ENCODE data around the gene NACA.

The NACA gene

DNA sequence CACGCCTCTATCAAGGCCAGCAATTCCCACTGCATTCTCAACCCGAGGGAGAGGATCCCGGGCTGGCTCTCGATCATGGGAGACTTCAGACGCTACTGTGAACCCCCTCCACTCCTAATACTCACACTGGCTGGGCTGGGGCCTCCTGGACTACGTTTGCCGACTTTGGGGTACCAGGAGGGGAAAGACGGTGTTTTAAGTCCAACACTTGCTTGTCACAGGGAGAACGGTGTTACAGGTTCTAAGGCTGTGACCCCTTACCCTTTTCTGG, 463 bp downstream of the NACA start:
- Histone ChIP-seq H3K9me3 (ENCODE audit: control insufficient read depth, low read length) (no peaks in the 10 kb centered on the region), H3K4me3 (ENCODE audit: insufficient read depth, low read depth, low read length) (peak overlapping the region; percentile 97), H3K4me1 (ENCODE audit: control insufficient read depth, insufficient read depth, low read length) (peaks cover 24% of the 10 kb centered on the region), H3K27me3 (ENCODE audit: control insufficient read depth, insufficient read depth, low read length, poor library complexity, severe bottlenecking) (no peaks in the 10 kb centered on the region), H3K36me3 (ENCODE audit: control insufficient read depth, insufficient read depth, low read length) (peaks cover 19% of the 10 kb centered on the region), H3K27ac (ENCODE audit: insufficient read depth, low read depth, low read length, poor library complexity, severe bottlenecking) (peak overlapping the region; percentile 96)
- WGBS, 2 experiments = 1% methylated on average over 8 to 9 of the region's 9 CpGs

GRCh38 chr12:56723889-56724700, 1.0 kb downstream of the NACA start:
- WGBS, 2 experiments = 3% methylated on average over 14 of the region's 14 CpGs
- peak overlapping the region; percentile 97 for H3K4me3 ChIP-seq (ENCODE audit: insufficient read depth, low read depth, low read length)
- no peaks in the 10 kb centered on the region for H3K27me3 ChIP-seq (ENCODE audit: control insufficient read depth, insufficient read depth, low read length, poor library complexity, severe bottlenecking)
- H3K9me3 ChIP-seq (ENCODE audit: control insufficient read depth, low read length) = no peaks in the 10 kb centered on the region
- no peak overlapping the region for H3K27ac ChIP-seq (ENCODE audit: insufficient read depth, low read depth, low read length, poor library complexity, severe bottlenecking)
- peaks cover 18% of the 10 kb centered on the region for H3K36me3 ChIP-seq (ENCODE audit: control insufficient read depth, insufficient read depth, low read length)
- peaks cover 27% of the 10 kb centered on the region for H3K4me1 ChIP-seq (ENCODE audit: control insufficient read depth, insufficient read depth, low read length)

GRCh38 chr12:56723352-56723751, 1.7 kb downstream of the NACA start:
- peaks cover 13% of the 10 kb centered on the region for H3K36me3 ChIP-seq (ENCODE audit: control insufficient read depth, insufficient read depth, low read length)
- no peak overlapping the region for H3K27ac ChIP-seq (ENCODE audit: insufficient read depth, low read depth, low read length, poor library complexity, severe bottlenecking)
- H3K27me3 ChIP-seq (ENCODE audit: control insufficient read depth, insufficient read depth, low read length, poor library complexity, severe bottlenecking) = no peaks in the 10 kb centered on the region
- 71 to 79% methylated on average over 3 of the region's 3 CpGs for WGBS, 2 experiments
- peaks cover 34% of the 10 kb centered on the region for H3K4me1 ChIP-seq (ENCODE audit: control insufficient read depth, insufficient read depth, low read length)
- H3K4me3 ChIP-seq (ENCODE audit: insufficient read depth, low read depth, low read length) = peak overlapping the region; percentile 97
- H3K9me3 ChIP-seq (ENCODE audit: control insufficient read depth, low read length) = no peaks in the 10 kb centered on the region

DNA sequence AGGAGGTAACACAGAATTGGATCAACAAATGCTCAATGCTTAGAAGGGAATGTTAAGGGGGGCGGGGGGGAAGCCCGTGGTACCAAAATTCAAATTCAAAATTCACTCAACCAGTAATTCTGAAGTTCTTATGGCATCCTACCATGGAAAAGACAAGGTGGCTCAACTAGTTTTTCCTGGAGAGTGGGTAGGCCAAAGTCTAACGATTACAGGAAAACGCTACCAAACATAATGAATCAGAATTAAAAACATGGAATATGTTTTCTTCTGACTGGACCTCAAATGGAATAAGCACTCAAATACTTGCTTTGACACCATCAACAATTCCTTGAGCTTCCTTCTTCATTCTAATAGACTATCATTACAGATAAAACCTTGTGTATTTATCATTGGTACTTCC, 2.3 kb downstream of the NACA start:
- Histone ChIP-seq H3K36me3 (ENCODE audit: control insufficient read depth, insufficient read depth, low read length) (peaks cover 13% of the 10 kb centered on the region), H3K9me3 (ENCODE audit: control insufficient read depth, low read length) (no peaks in the 10 kb centered on the region), H3K27ac (ENCODE audit: insufficient read depth, low read depth, low read length, poor library complexity, severe bottlenecking) (no peak overlapping the region), H3K4me1 (ENCODE audit: control insufficient read depth, insufficient read depth, low read length) (peaks cover 37% of the 10 kb centered on the region), H3K4me3 (ENCODE audit: insufficient read depth, low read depth, low read length) (peak overlapping the region; percentile 97), H3K27me3 (ENCODE audit: control insufficient read depth, insufficient read depth, low read length, poor library complexity, severe bottlenecking) (no peaks in the 10 kb centered on the region)
- WGBS, 2 experiments = 60 to 81% methylated on average over 1 to 4 of the region's 4 CpGs

DNA sequence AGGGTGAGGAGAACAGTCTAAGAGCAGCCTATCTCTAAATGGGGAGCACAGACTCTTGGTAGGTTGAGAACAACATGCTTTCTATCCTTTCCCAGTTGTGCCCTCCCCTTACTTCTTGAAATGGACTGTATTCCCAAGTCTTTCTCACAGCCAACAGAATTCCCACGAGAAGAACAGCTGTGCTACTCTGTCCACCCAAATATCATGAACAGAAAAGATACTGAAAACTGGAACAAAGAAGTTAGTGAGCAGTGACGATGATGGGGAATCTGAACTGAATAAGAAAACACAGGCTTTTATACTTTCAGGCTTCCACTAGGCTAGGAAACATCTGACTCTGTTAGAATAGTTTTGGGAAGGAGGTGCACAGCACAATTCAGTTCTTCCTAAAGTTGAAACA, 3.4 kb downstream of the NACA start:
- no peak overlapping the region for H3K4me3 ChIP-seq (ENCODE audit: insufficient read depth, low read depth, low read length)
- H3K27ac ChIP-seq (ENCODE audit: insufficient read depth, low read depth, low read length, poor library complexity, severe bottlenecking) = no peak overlapping the region
- H3K27me3 ChIP-seq (ENCODE audit: control insufficient read depth, insufficient read depth, low read length, poor library complexity, severe bottlenecking) = no peaks in the 10 kb centered on the region
- peaks cover 41% of the 10 kb centered on the region for H3K4me1 ChIP-seq (ENCODE audit: control insufficient read depth, insufficient read depth, low read length)
- WGBS, 2 experiments = 83 to 90% methylated on average over 2 of the region's 2 CpGs
- peaks cover 7% of the 10 kb centered on the region for H3K36me3 ChIP-seq (ENCODE audit: control insufficient read depth, insufficient read depth, low read length)
- no peaks in the 10 kb centered on the region for H3K9me3 ChIP-seq (ENCODE audit: control insufficient read depth, low read length)

- Histone ChIP-seq H3K4me3 (ENCODE audit: insufficient read depth, low read depth, low read length) (no peak overlapping the region), H3K27me3 (ENCODE audit: control insufficient read depth, insufficient read depth, low read length, poor library complexity, severe bottlenecking) (no peaks in the 10 kb centered on the region), H3K9me3 (ENCODE audit: control insufficient read depth, low read length) (no peaks in the 10 kb centered on the region), H3K27ac (ENCODE audit: insufficient read depth, low read depth, low read length, poor library complexity, severe bottlenecking) (no peak overlapping the region), H3K36me3 (ENCODE audit: control insufficient read depth, insufficient read depth, low read length) (peaks cover 7% of the 10 kb centered on the region), H3K4me1 (ENCODE audit: control insufficient read depth, insufficient read depth, low read length) (peaks cover 43% of the 10 kb centered on the region)
- 84% methylated on average over 2 of the region's 2 CpGs for WGBS, 2 experiments
These were observed 3.9 kb downstream of the NACA start for GRCh38 chr12:56721216-56721615.

- H3K27me3 ChIP-seq (ENCODE audit: control insufficient read depth, insufficient read depth, low read length, poor library complexity, severe bottlenecking) = no peaks in the 10 kb centered on the region
- H3K9me3 ChIP-seq (ENCODE audit: control insufficient read depth, low read length) = no peaks in the 10 kb centered on the region
- peaks cover 7% of the 10 kb centered on the region for H3K36me3 ChIP-seq (ENCODE audit: control insufficient read depth, insufficient read depth, low read length)
- no peak overlapping the region for H3K4me3 ChIP-seq (ENCODE audit: insufficient read depth, low read depth, low read length)
- H3K27ac ChIP-seq (ENCODE audit: insufficient read depth, low read depth, low read length, poor library complexity, severe bottlenecking) = no peak overlapping the region
- 94 to 97% methylated on average over 1 of the region's 1 CpG for WGBS, 2 experiments
- peaks cover 43% of the 10 kb centered on the region for H3K4me1 ChIP-seq (ENCODE audit: control insufficient read depth, insufficient read depth, low read length)
These were observed 4.4 kb downstream of the NACA start for GRCh38 chr12:56720731-56721151.

DNA sequence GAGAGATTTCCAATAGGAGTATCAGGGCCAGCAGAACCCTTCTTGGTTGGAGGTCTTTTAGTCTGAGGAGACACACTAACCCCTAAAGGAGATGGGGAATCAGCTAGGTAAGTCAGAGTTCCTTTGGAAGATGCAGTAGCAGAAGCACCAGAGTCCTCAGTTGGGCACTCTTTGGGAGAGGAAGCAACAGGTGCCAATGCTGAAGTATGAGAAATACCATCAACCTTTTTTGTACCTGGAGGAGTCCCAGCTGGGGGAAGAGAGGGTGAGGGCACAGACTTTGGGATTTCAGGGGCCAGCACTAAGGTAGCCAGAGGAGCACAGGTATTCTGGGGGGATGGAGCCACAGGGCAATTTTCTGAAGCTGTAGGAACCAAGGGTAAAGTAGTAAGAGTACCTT, 6.0 kb downstream of the NACA start:
- no peak overlapping the region for H3K4me3 ChIP-seq (ENCODE audit: insufficient read depth, low read depth, low read length)
- peaks cover 43% of the 10 kb centered on the region for H3K4me1 ChIP-seq (ENCODE audit: control insufficient read depth, insufficient read depth, low read length)
- no peaks in the 10 kb centered on the region for H3K27me3 ChIP-seq (ENCODE audit: control insufficient read depth, insufficient read depth, low read length, poor library complexity, severe bottlenecking)
- H3K36me3 ChIP-seq (ENCODE audit: control insufficient read depth, insufficient read depth, low read length) = peaks cover 16% of the 10 kb centered on the region
- H3K9me3 ChIP-seq (ENCODE audit: control insufficient read depth, low read length) = no peaks in the 10 kb centered on the region
- H3K27ac ChIP-seq (ENCODE audit: insufficient read depth, low read depth, low read length, poor library complexity, severe bottlenecking) = no peak overlapping the region

- 92% methylated on average over 4 of the region's 4 CpGs for WGBS, 2 experiments
- peaks cover 43% of the 10 kb centered on the region for H3K4me1 ChIP-seq (ENCODE audit: control insufficient read depth, insufficient read depth, low read length)
- no peak overlapping the region for H3K4me3 ChIP-seq (ENCODE audit: insufficient read depth, low read depth, low read length)
- H3K27ac ChIP-seq (ENCODE audit: insufficient read depth, low read depth, low read length, poor library complexity, severe bottlenecking) = no peak overlapping the region
- H3K9me3 ChIP-seq (ENCODE audit: control insufficient read depth, low read length) = no peaks in the 10 kb centered on the region
- no peaks in the 10 kb centered on the region for H3K27me3 ChIP-seq (ENCODE audit: control insufficient read depth, insufficient read depth, low read length, poor library complexity, severe bottlenecking)
- H3K36me3 ChIP-seq (ENCODE audit: control insufficient read depth, insufficient read depth, low read length) = peaks cover 20% of the 10 kb centered on the region
These were observed 6.5 kb downstream of the NACA start for GRCh38 chr12:56718636-56719035.

- H3K36me3 ChIP-seq (ENCODE audit: control insufficient read depth, insufficient read depth, low read length) = peaks cover 25% of the 10 kb centered on the region
These were observed 7.0 kb downstream of the NACA start for GRCh38 chr12:56718149-56718548.

More at GRCh38 chr12:56718149-56718548, 7.0 kb downstream of the NACA start:
- whole genome bisulfite sequencing, 2 experiments = 85 to 96% methylated on average over 1 of the region's 1 CpG
- no peak overlapping the region for H3K4me3 ChIP-seq (ENCODE audit: insufficient read depth, low read depth, low read length)
- peaks cover 39% of the 10 kb centered on the region for H3K4me1 ChIP-seq (ENCODE audit: control insufficient read depth, insufficient read depth, low read length)
- H3K9me3 ChIP-seq (ENCODE audit: control insufficient read depth, low read length) = no peaks in the 10 kb centered on the region
- H3K27ac ChIP-seq (ENCODE audit: insufficient read depth, low read depth, low read length, poor library complexity, severe bottlenecking) = no peak overlapping the region
- H3K27me3 ChIP-seq (ENCODE audit: control insufficient read depth, insufficient read depth, low read length, poor library complexity, severe bottlenecking) = no peaks in the 10 kb centered on the region

All from ectodermal cell (in vitro differentiated cells).